Measurements from ENCODE around the gene HLA-E. TPM values are rescaled to one million over a fixed set of nuclear protein-coding genes. Genes with fewer than 3 reads are reported as not detected.
A peak's percentile ranks its signal among the peaks of the same experiment; 100 is the strongest.

HLA-E gene
- total and polyA plus RNA-seq, 4 experiments from 2014 or later = 1,097 to 3,541 (median 1,781) TPM

DNA sequence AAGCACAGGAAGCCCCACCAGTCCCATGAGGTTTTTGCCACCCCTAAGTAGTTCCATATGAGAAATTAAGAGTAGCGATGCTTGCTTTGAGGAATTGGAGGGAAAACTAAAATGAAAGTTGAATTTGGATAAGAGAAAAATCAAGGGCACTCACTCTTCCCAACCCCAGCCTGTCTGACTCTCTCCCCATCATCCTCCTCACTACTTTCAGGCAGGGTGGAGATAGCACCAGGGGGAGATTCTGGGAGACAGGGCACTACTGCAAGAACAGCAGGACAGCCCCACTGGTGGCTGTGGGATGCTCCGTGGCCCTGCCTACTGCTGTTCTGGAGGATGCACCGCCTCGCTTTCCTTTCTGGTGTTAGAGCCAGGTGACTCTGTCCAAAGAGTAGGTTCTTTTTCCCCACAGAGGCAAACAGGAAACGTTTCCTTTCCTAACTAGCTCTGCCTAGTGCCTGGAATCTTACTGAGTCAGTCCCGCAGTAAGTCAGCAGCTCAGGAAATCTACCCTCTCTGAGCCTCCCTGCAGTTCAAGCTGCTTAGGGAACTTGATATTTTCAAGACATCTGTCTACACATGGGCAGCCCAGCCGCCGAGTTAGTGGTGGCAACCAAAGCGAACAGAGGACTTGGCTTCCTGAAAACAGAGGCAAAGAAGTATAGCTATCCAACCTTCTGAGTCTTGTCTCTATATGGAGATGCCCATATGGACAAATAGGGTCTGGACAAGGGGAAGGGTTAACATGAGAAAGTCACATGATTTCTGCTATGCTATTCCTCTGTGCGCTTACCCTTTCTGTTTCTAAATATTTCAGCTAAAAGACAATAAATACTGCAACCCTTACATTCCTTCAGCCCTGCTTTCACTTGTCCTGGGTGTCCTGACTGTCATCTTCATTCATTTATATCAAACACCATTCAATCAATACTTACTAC is 11.4 kb downstream of the HLA-E start:
- Mint-ChIP-seq H3K4me1 (peaks cover 24 to 42% (median 32%) of the 10 kb centered on the region in 4 donors), H3K27me3 (no peaks in the 10 kb centered on the region), H3K9me3 (no peaks in the 10 kb centered on the region), H3K4me3 (peak overlapping the region; percentile 70 to 85 (median 80)), H3K36me3 (no peaks in the 10 kb centered on the region), H3K27ac (peak overlapping the region; percentile 25 to 89 (median 73))
- Histone ChIP-seq H3K27ac (ENCODE audit: low read depth, low read length) (no peak overlapping the region), H3K27me3 (ENCODE audit: insufficient read depth, low read length) (no peaks in the 10 kb centered on the region), H3K4me1 (ENCODE audit: insufficient read depth, low read length) (peaks cover 34% of the 10 kb centered on the region), H3K9me3 (ENCODE audit: control insufficient read depth in 1 of 2, low read length in 2 of 2) (no peaks in the 10 kb centered on the region), H3K4me3 (ENCODE audit: low read length in 2 of 2) (peak overlapping the region in 1 of 2 donors; percentile 6), H3K36me3 (ENCODE audit: insufficient read depth, low read length) (no peaks in the 10 kb centered on the region)
- intact Hi-C loops (cut with micrococcal nuclease) = no loop called here
- DNase-seq = no peak
- ChIA-PET POLR2A (ENCODE audit: partially characterized antibody) (interaction anchor here (0.6 to 21.2 kb wide), 16 partner anchors 7 to 769 kb away, joined by 3 to 743 read pairs (median 4); partner anchors contain the start of gene HLA-E), CTCF (ENCODE audit: partially characterized antibody) (interaction anchor here (0.7 to 6.9 kb wide), 11 partner anchors 8 to 230 kb away, joined by 3 to 39 read pairs (median 5); no protein-coding TSS in a partner anchor)

DNA sequence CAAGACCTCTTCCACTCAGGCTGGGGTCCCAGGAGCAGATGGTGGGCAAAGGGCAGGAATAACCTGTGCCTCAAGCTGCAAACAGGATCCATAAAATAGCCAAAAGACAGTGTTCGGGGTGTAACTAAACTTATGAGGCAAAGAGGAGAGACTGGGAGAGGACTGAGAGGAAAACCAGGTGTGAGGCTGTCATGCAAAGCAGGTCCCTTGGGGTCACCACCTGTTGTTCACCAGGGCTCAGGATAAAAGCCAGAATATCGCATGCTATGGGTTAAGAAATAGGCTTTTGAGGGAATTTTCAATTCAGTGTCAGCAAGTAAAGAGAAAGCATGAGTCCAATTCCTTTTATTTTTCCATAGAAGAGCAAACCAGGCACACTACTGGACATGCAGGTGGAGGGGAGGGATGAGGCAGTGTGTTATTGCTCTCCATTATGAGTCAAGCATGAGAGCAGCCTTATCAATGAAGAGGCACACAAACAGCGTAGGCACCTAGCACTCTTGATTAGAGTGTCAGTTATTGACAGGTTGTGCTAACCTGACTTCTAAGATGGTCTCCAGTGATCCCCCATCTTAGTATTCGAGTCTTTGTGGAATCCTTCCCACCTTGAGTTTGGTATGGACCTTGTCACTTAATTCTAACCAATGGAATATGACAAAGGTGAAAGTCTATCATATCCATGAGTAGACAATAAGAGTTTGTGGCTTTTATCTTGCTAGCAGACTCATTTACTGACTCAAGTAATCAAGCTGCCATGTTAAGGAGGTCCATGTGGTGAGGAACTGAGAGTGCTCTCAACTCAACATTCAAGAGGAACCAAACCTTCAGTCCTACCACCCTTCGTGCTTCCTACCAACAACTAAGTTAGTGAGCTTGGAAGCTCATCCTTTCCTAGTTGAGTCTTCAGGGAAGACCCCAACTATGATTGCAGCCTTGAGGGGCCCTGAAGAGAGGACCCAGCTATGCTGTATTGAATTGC is 18.8 kb downstream of the HLA-E start:
- POLR2A ChIA-PET (ENCODE audit: partially characterized antibody) = interaction anchor here (0.8 to 21.2 kb wide), 12 partner anchors 8 to 233 kb away, joined by 3 to 743 read pairs (median 11); partner anchors contain the start of genes GNL1, HLA-E and PRR3
- H3K4me3 ChIP-seq (ENCODE audit: low read length in 2 of 2) = peak overlapping the region; percentile 1 to 26

GRCh38 chr6:30508890-30509736 is 19.8 kb downstream of the HLA-E start:
- Histone ChIP-seq H3K9me3 (ENCODE audit: control insufficient read depth in 1 of 2, low read length in 2 of 2) (no peaks in the 10 kb centered on the region), H3K27me3 (ENCODE audit: insufficient read depth, low read length) (no peaks in the 10 kb centered on the region), H3K4me1 (ENCODE audit: insufficient read depth, low read length) (peaks cover 77% of the 10 kb centered on the region), H3K4me3 (ENCODE audit: low read length in 2 of 2) (peak overlapping the region; percentile 1 to 26), H3K27ac (ENCODE audit: low read depth, low read length) (peak overlapping the region; percentile 32), H3K36me3 (ENCODE audit: insufficient read depth, low read length) (no peaks in the 10 kb centered on the region)
- ChIA-PET POLR2A (ENCODE audit: partially characterized antibody) (interaction anchor here (0.7 to 21.2 kb wide), 13 partner anchors 9 to 222 kb away, joined by 3 to 743 read pairs (median 10); partner anchors contain the start of genes ABCF1, GNL1, HLA-E and PRR3), CTCF (ENCODE audit: partially characterized antibody) (interaction anchor here (1.1 to 5.1 kb wide), 8 partner anchors 16 to 56 kb away, joined by 3 to 54 read pairs (median 6); no protein-coding TSS in a partner anchor)
- DNase-seq = peak; percentile 72 to 85 (median 82)
- Mint-ChIP-seq H3K27ac (peak overlapping the region; percentile 78 to 96 (median 89)), H3K4me3 (peak overlapping the region; percentile 66 to 86 (median 80)), H3K4me1 (peaks cover 38 to 73% (median 52%) of the 10 kb centered on the region in 4 donors), H3K36me3 (peaks cover 0 to 2% of the 10 kb centered on the region in 2 donors), H3K27me3 (no peaks in the 10 kb centered on the region), H3K9me3 (no peaks in the 10 kb centered on the region)
- intact Hi-C loops (cut with micrococcal nuclease) = loop anchor here (1.0 to 2.0 kb wide), 2 partner anchors 19 to 24 kb away; no protein-coding TSS in a partner anchor

More for the DNA sequence above, 18.8 kb downstream of the HLA-E start:
- Histone ChIP-seq H3K4me1 (ENCODE audit: insufficient read depth, low read length) (peaks cover 69% of the 10 kb centered on the region), H3K9me3 (ENCODE audit: control insufficient read depth in 1 of 2, low read length in 2 of 2) (no peaks in the 10 kb centered on the region), H3K27ac (ENCODE audit: low read depth, low read length) (peak overlapping the region; percentile 32), H3K36me3 (ENCODE audit: insufficient read depth, low read length) (no peaks in the 10 kb centered on the region), H3K27me3 (ENCODE audit: insufficient read depth, low read length) (no peaks in the 10 kb centered on the region)
- Mint-ChIP-seq H3K4me3 (peak overlapping the region in 7 of 8 donors; percentile 66 to 86 (median 81)), H3K4me1 (peaks cover 37 to 70% (median 50%) of the 10 kb centered on the region in 4 donors), H3K9me3 (no peaks in the 10 kb centered on the region), H3K27ac (peak overlapping the region; percentile 79 to 96 (median 90)), H3K27me3 (no peaks in the 10 kb centered on the region), H3K36me3 (peaks cover 0 to 2% of the 10 kb centered on the region in 2 donors)
- CTCF ChIA-PET (ENCODE audit: partially characterized antibody) = interaction anchor here (1.3 to 5.1 kb wide), 6 partner anchors 15 to 34 kb away, joined by 3 to 54 read pairs (median 8); no protein-coding TSS in a partner anchor
- intact Hi-C loops (cut with micrococcal nuclease) = loop anchor here (2.0 kb wide), 1 partner anchor 25 kb away; no protein-coding TSS in a partner anchor
- DNase-seq = no peak

DNA sequence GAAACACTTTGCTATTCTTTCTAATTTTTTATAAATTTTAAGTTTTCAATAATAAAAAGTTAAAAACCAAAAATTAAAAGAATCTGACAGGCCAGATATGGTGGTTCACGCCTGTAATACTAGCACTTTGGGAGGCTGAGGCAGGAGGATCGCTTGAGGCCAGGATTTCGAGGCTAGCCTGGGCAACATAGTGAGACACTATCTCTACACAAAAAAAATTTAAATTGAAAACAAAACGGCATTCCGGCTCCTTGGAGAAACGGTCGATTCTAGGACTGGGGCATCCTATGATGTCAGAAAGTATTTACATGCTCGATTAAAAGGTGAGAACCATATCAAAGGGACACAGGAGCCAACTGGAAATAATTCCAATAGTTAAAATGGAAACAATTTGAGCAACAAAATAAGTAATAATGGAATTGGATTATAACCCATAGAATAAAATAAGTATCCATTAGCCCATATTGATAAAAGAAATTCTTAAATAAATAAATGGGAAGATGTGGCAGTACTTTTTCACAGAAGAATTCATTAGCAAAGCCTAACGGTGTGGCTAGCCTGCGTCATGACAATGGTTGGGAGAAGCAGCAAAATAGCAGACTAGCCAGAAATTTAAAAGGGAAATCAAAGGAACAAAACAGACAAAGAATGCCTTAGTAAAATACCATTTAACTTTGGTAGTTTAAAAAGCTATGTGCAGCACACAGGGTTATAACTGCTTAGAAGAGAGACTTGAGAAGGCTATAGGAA is 21.3 kb downstream of the HLA-E start:
- CTCF ChIA-PET (ENCODE audit: partially characterized antibody) = interaction anchor here (0.8 to 5.1 kb wide), 7 partner anchors 17 to 44 kb away, joined by 3 to 54 read pairs (median 7); no protein-coding TSS in a partner anchor
- peaks cover 48 to 88% (median 65%) of the 10 kb centered on the region in 4 donors for H3K4me1 Mint-ChIP-seq
- peaks cover 89% of the 10 kb centered on the region for H3K4me1 ChIP-seq (ENCODE audit: insufficient read depth, low read length)
- no peaks in the 10 kb centered on the region for H3K27me3 ChIP-seq (ENCODE audit: insufficient read depth, low read length)
- H3K27ac ChIP-seq (ENCODE audit: low read depth, low read length) = no peak overlapping the region
- no peaks in the 10 kb centered on the region for H3K27me3 Mint-ChIP-seq
- DNase-seq = no peak
- peak overlapping the region in 3 of 8 donors; percentile 3 to 52 (median 41) for H3K4me3 Mint-ChIP-seq
- H3K36me3 Mint-ChIP-seq = peaks cover 0 to 2% of the 10 kb centered on the region in 2 donors
- POLR2A ChIA-PET (ENCODE audit: partially characterized antibody) = interaction anchor here (0.6 to 21.2 kb wide), 8 partner anchors 10 to 283 kb away, joined by 3 to 743 read pairs (median 18); partner anchors contain the start of gene HLA-E
- no peaks in the 10 kb centered on the region for H3K36me3 ChIP-seq (ENCODE audit: insufficient read depth, low read length)
- intact Hi-C loops (cut with micrococcal nuclease) = no loop called here
- H3K27ac Mint-ChIP-seq = peak overlapping the region in 5 of 7 donors; percentile 29 to 64 (median 56)
- no peaks in the 10 kb centered on the region for H3K9me3 ChIP-seq (ENCODE audit: control insufficient read depth in 1 of 2, low read length in 2 of 2)
- no peak overlapping the region for H3K4me3 ChIP-seq (ENCODE audit: low read length in 2 of 2)
- H3K9me3 Mint-ChIP-seq = no peaks in the 10 kb centered on the region

GRCh38 chr6:30511169-30511546 is 21.8 kb downstream of the HLA-E start:
- Mint-ChIP-seq H3K27ac (peak overlapping the region; percentile 3 to 80 (median 63)), H3K27me3 (no peaks in the 10 kb centered on the region), H3K36me3 (peaks cover 0 to 2% of the 10 kb centered on the region in 2 donors), H3K4me3 (peak overlapping the region in 3 of 8 donors; percentile 3 to 52 (median 42)), H3K9me3 (no peaks in the 10 kb centered on the region), H3K4me1 (peaks cover 49 to 87% (median 64%) of the 10 kb centered on the region in 4 donors)
- no peaks in the 10 kb centered on the region for H3K9me3 ChIP-seq (ENCODE audit: control insufficient read depth in 1 of 2, low read length in 2 of 2)
- no peaks in the 10 kb centered on the region for H3K36me3 ChIP-seq (ENCODE audit: insufficient read depth, low read length)
- intact Hi-C loops (cut with micrococcal nuclease) = no loop called here
- DNase-seq = no peak
- H3K27ac ChIP-seq (ENCODE audit: low read depth, low read length) = no peak overlapping the region
- ChIA-PET POLR2A (ENCODE audit: partially characterized antibody) (interaction anchor here (1.0 to 21.2 kb wide), 7 partner anchors 10 to 103 kb away, joined by 3 to 743 read pairs (median 20); partner anchors contain the start of gene HLA-E), CTCF (ENCODE audit: partially characterized antibody) (interaction anchor here (0.8 to 5.1 kb wide), 7 partner anchors 17 to 168 kb away, joined by 3 to 54 read pairs (median 4); no protein-coding TSS in a partner anchor)
- peaks cover 85% of the 10 kb centered on the region for H3K4me1 ChIP-seq (ENCODE audit: insufficient read depth, low read length)
- no peak overlapping the region for H3K4me3 ChIP-seq (ENCODE audit: low read length in 2 of 2)
- H3K27me3 ChIP-seq (ENCODE audit: insufficient read depth, low read length) = no peaks in the 10 kb centered on the region

All from CD4-positive, alpha-beta memory T cell (primary cell).